ENCODE data around the gene TPCN1. TPM values are rescaled to one million over a fixed set of nuclear protein-coding genes. Genes with fewer than 3 reads are reported as not detected.

TPCN1 gene
- total and polyA plus RNA-seq, 2 experiments from 2014 or later, result 14.4 to 16.2 TPM

DNA sequence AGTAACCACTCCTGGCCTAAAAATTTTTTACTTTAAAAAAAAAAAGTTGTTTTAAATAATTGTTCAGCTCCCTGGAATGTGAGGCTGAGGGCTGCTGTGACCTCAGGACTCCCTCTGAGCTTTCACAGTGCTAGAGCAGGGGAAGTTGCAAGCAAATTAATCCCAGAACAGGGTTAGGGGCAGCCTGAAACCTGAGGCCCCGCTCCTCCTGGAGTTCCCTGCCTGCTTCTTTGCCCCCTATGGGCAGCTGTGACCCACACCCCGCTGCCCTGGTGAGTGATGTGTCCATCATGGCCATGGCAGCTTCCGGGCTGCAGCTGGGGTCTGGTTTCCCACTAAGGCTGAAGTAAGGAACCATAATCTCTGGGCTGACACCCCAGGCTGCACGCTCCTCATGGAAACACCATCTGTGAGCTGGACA is 26.3 kb upstream of the TPCN1 start:
- H3K27ac Mint-ChIP-seq, result no peak overlapping the region
- no peaks in the 10 kb centered on the region for H3K9me3 Mint-ChIP-seq
- H3K36me3 ChIP-seq (ENCODE audit: insufficient read depth), result 0 out of 2 replicates have a peak, but pooled peaks cover 4% of the 10 kb centered on the region
- H3K4me1 Mint-ChIP-seq, result peaks cover 4% of the 10 kb centered on the region; the same call in 1 of the 3 replicates
- 0 out of 2 replicates have a peak, but pooled peaks cover 3% of the 10 kb centered on the region for H4K20me1 ChIP-seq (replicated peaks; ENCODE audit: insufficient read depth)
- TF ChIP-seq, protein P1, sequence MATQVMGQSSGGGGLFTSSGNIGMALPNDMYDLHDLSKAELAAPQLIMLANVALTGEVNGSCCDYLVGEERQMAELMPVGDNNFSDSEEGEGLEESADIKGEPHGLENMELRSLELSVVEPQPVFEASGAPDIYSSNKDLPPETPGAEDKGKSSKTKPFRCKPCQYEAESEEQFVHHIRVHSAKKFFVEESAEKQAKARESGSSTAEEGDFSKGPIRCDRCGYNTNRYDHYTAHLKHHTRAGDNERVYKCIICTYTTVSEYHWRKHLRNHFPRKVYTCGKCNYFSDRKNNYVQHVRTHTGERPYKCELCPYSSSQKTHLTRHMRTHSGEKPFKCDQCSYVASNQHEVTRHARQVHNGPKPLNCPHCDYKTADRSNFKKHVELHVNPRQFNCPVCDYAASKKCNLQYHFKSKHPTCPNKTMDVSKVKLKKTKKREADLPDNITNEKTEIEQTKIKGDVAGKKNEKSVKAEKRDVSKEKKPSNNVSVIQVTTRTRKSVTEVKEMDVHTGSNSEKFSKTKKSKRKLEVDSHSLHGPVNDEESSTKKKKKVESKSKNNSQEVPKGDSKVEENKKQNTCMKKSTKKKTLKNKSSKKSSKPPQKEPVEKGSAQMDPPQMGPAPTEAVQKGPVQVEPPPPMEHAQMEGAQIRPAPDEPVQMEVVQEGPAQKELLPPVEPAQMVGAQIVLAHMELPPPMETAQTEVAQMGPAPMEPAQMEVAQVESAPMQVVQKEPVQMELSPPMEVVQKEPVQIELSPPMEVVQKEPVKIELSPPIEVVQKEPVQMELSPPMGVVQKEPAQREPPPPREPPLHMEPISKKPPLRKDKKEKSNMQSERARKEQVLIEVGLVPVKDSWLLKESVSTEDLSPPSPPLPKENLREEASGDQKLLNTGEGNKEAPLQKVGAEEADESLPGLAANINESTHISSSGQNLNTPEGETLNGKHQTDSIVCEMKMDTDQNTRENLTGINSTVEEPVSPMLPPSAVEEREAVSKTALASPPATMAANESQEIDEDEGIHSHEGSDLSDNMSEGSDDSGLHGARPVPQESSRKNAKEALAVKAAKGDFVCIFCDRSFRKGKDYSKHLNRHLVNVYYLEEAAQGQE (IDR thresholded peaks at IDR 0.05; ENCODE audit: unreplicated experiment), result no peak
- TF ChIP-seq, protein P2, sequence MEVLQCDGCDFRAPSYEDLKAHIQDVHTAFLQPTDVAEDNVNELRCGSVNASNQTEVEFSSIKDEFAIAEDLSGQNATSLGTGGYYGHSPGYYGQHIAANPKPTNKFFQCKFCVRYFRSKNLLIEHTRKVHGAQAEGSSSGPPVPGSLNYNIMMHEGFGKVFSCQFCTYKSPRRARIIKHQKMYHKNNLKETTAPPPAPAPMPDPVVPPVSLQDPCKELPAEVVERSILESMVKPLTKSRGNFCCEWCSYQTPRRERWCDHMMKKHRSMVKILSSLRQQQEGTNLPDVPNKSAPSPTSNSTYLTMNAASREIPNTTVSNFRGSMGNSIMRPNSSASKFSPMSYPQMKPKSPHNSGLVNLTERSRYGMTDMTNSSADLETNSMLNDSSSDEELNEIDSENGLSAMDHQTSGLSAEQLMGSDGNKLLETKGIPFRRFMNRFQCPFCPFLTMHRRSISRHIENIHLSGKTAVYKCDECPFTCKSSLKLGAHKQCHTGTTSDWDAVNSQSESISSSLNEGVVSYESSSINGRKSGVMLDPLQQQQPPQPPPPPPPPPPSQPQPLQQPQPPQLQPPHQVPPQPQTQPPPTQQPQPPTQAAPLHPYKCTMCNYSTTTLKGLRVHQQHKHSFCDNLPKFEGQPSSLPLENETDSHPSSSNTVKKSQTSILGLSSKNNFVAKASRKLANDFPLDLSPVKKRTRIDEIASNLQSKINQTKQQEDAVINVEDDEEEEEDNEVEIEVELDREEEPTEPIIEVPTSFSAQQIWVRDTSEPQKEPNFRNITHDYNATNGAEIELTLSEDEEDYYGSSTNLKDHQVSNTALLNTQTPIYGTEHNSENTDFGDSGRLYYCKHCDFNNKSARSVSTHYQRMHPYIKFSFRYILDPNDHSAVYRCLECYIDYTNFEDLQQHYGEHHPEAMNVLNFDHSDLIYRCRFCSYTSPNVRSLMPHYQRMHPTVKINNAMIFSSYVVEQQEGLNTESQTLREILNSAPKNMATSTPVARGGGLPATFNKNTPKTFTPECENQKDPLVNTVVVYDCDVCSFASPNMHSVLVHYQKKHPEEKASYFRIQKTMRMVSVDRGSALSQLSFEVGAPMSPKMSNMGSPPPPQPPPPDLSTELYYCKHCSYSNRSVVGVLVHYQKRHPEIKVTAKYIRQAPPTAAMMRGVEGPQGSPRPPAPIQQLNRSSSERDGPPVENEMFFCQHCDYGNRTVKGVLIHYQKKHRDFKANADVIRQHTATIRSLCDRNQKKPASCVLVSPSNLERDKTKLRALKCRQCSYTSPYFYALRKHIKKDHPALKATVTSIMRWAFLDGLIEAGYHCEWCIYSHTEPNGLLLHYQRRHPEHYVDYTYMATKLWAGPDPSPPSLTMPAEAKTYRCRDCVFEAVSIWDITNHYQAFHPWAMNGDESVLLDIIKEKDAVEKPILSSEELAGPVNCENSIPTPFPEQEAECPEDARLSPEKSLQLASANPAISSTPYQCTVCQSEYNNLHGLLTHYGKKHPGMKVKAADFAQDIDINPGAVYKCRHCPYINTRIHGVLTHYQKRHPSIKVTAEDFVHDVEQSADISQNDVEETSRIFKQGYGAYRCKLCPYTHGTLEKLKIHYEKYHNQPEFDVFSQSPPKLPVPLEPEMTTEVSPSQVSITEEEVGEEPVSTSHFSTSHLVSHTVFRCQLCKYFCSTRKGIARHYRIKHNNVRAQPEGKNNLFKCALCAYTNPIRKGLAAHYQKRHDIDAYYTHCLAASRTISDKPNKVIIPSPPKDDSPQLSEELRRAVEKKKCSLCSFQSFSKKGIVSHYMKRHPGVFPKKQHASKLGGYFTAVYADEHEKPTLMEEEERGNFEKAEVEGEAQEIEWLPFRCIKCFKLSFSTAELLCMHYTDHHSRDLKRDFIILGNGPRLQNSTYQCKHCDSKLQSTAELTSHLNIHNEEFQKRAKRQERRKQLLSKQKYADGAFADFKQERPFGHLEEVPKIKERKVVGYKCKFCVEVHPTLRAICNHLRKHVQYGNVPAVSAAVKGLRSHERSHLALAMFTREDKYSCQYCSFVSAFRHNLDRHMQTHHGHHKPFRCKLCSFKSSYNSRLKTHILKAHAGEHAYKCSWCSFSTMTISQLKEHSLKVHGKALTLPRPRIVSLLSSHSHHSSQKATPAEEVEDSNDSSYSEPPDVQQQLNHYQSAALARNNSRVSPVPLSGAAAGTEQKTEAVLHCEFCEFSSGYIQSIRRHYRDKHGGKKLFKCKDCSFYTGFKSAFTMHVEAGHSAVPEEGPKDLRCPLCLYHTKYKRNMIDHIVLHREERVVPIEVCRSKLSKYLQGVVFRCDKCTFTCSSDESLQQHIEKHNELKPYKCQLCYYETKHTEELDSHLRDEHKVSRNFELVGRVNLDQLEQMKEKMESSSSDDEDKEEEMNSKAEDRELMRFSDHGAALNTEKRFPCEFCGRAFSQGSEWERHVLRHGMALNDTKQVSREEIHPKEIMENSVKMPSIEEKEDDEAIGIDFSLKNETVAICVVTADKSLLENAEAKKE (CRISPR knock-in tag; IDR thresholded peaks at IDR 0.05), result no peak
- TF ChIP-seq EZH2 (IDR thresholded peaks at IDR 0.05; ENCODE audit: low read depth, unreplicated experiment) (no peak), ZNF331 (CRISPR knock-in tag; IDR thresholded peaks at IDR 0.05; ENCODE audit: low read depth) (no peak), STAT1 (IDR thresholded peaks at IDR 0.05; ENCODE audit: unreplicated experiment) (no peak), POLR2AphosphoS5 (IDR thresholded peaks at IDR 0.05; ENCODE audit: low read depth) (no peak), JUNB (IDR thresholded peaks at IDR 0.05; ENCODE audit: unreplicated experiment) (no peak), CREB1 (CRISPR knock-in tag; IDR thresholded peaks at IDR 0.05; ENCODE audit: low read depth) (no peak), ZNF114 (CRISPR knock-in tag; IDR thresholded peaks at IDR 0.05) (no peak), NANOG (IDR thresholded peaks at IDR 0.05; ENCODE audit: borderline replicate concordance) (no peak), EZH2phosphoT487 (IDR thresholded peaks at IDR 0.05; ENCODE audit: unreplicated experiment) (no peak)
- TF ChIP-seq, protein P3, sequence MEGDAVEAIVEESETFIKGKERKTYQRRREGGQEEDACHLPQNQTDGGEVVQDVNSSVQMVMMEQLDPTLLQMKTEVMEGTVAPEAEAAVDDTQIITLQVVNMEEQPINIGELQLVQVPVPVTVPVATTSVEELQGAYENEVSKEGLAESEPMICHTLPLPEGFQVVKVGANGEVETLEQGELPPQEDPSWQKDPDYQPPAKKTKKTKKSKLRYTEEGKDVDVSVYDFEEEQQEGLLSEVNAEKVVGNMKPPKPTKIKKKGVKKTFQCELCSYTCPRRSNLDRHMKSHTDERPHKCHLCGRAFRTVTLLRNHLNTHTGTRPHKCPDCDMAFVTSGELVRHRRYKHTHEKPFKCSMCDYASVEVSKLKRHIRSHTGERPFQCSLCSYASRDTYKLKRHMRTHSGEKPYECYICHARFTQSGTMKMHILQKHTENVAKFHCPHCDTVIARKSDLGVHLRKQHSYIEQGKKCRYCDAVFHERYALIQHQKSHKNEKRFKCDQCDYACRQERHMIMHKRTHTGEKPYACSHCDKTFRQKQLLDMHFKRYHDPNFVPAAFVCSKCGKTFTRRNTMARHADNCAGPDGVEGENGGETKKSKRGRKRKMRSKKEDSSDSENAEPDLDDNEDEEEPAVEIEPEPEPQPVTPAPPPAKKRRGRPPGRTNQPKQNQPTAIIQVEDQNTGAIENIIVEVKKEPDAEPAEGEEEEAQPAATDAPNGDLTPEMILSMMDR (conservative IDR thresholded peaks at IDR 0.05; ENCODE audit: low read depth in 2 of 2), result no peak
- TF ChIP-seq, protein P4, sequence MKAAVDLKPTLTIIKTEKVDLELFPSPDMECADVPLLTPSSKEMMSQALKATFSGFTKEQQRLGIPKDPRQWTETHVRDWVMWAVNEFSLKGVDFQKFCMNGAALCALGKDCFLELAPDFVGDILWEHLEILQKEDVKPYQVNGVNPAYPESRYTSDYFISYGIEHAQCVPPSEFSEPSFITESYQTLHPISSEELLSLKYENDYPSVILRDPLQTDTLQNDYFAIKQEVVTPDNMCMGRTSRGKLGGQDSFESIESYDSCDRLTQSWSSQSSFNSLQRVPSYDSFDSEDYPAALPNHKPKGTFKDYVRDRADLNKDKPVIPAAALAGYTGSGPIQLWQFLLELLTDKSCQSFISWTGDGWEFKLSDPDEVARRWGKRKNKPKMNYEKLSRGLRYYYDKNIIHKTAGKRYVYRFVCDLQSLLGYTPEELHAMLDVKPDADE (IDR thresholded peaks at IDR 0.05), result no peak
- H2AFZ ChIP-seq, result no peak overlapping the region
- H3K79me2 ChIP-seq (replicated peaks; ENCODE audit: insufficient read depth), result no peaks in the 10 kb centered on the region
- no peak overlapping the region for H3K4me3 ChIP-seq
- no peaks in the 10 kb centered on the region for H3F3A ChIP-seq (replicated peaks; ENCODE audit: low read depth)
- DNase-seq (ENCODE audit: low spot score) (no peak), ATAC-seq (peak; percentile 13; the same call in 1 of the 3 replicates)
- no peaks in the 10 kb centered on the region; the same call in 1 of the 2 replicates for H3K4me1 ChIP-seq (ENCODE audit: insufficient read depth)
- no peak overlapping the region for H3K4me3 Mint-ChIP-seq
- no peaks in the 10 kb centered on the region for H3K27me3 ChIP-seq (ENCODE audit: insufficient read depth)
- peaks cover 24% of the 10 kb centered on the region for H3K36me3 Mint-ChIP-seq (ENCODE audit: low read depth)
- peaks cover 8% of the 10 kb centered on the region for H3K27me3 Mint-ChIP-seq (ENCODE audit: insufficient read depth, low read depth, poor library complexity)
- no peak overlapping the region for H3K27ac ChIP-seq (ENCODE audit: low read depth)
- H3K9me2 ChIP-seq (ENCODE audit: insufficient read depth), result no peaks in the 10 kb centered on the region
- H3K4me2 ChIP-seq, result no peak overlapping the region
